HG02885 (cell line): Measurements from ENCODE around the gene AFAP1.
"Not testable (repeated sequence)": the region's sequence is repeated elsewhere in the genome, so short reads cannot be mapped to it uniquely, and the experiment has no call there.

Experiments used
- ATAC-seq: cut with Tn5 transposase; IDR thresholded peaks from one replicate; pipeline ENCODE4 v1.9.1; 2021; ENCODE audit warnings: mild to moderate bottlenecking; ENCODE audit not compliant: unreplicated experiment, poor library complexity

AFAP1 gene

DNA sequence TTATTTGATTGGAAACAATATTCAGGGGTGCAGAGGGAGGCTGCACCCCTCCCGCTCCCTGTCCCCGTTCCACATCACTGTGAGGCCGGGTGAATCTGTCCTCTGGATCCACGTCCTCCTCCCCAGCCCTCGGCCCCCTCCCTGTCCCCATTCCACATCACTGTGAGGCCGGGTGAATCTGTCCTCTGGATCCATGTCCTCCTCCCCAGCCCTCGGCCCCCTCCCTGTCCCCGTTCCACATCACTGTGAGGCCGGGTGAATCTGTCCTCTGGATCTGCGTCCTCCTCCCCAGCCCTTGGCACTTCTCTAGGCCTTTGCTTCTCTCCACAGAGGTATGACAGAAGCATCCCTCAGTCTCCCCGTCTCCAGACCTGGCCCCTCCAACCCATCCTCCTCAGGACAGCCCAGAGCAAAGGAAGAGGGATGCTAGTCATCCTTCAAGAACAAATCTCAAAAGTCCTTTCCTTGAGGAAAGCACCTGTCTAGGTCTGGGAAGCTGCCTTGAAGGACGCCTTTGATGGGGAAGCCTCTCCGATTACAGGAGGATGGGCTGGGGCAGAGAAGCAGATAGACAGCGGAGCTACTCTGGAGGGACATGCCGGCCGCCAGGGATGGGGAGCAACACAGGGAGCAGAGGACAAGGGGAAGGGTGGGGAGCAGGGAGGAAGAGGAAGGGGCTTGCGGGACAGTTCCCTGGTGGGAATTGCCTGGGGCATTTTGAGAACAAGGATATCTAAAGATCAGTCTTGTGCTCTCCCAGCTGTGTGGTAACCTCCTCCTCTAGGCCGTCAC, 10.8 kb upstream of the AFAP1 start:
- no peak for ATAC-seq

DNA sequence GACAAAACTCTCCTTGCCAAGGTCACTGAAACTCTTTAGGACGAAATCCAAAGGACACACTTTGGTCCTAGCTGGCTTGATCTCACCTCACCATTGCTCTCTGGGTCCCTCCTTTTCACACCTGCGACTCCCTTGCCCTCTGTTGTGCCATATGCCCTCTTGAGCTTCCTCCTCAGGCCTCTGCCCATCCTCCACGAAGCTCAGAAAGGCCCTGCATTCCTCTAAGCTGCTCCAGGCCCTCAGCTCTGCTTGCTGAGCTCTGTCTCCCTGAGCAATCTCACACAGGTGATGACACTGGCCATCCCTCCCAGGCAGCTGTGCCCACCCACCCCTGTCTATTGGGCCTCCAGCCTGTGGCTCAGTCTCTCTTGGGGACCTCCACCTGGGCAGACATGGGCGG, 10.1 kb upstream of the AFAP1 start:
- no peak for ATAC-seq

DNA sequence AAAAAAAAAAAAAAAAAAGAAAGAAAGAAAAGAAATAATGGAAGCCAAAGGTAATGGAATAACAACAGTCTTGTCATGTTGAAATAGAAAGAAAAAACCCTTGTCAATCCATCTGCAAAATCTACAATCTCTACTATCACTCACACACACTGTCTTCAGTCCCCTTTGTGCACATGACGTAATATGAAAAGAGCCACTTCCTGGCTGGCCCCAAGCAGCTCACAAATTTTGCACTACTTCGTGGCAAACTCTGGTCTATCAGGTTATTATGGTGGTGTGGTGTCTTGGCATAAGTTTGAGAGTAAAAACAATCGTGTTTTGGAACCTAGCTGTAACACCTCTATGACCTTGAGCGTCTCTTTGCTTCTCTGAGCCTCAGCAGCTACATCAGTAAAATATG, 8.3 kb upstream of the AFAP1 start:
- ATAC-seq: no peak

DNA sequence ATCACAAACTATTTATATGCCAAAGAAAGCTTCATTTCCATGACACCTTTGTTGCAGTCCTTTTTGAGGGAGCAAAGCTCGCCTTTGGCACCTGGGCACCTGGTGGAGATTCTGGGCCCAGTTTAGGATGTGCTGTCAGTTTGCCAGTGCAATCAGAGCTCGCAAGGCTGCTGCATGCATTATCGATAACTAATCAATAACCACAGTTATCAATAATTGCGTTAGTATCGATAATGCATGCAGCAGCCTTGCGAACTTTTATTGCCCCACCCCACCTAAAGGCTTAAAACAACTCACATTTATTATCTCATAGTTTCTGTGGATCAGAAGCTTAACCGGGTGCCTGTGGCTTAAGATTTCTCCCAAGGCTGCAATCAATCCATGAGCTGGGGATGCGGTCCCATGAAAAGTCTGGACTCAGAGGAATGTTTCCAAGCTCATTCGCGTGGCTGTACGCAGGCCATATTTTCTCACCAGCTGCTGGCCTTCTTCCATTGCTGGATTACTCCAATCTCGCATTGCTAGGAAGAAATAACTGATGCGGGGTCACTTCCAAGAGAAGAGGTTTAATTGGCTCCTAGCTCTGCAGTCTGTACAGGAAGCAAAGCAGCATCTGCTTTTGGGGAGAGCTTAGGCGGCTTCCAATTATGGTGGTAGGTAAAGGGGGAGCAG, 6.2 kb upstream of the AFAP1 start:
- ATAC-seq: no peak

DNA sequence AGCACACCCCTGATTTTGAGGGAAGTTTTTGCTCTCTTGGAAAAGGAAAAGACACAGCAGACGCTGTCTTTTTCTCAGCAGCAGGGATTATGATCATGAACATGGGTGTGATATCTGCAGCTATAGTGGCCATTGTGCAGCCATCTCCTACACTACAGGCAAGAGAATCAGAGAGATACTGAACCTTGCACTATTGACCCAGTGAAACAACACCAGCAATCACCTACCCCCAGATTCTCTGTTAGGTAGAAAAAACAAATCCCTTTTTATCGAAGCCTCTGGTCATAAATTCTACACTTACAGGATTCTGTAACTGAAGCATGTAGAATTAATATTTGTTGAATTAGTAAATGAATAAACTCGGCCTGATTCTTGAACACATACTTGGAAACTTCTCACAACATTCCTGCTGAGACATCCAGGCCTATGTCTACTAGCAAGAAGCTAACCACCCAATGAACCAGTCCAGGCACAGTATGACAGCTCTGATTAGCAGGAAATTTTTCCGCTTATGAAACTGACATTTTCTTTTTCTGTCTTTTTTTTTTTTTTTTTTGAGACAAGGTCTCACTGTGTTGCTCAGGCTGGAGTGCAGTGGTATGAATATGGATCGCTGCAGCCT, 5.0 kb upstream of the AFAP1 start:
- ATAC-seq: no peak

DNA sequence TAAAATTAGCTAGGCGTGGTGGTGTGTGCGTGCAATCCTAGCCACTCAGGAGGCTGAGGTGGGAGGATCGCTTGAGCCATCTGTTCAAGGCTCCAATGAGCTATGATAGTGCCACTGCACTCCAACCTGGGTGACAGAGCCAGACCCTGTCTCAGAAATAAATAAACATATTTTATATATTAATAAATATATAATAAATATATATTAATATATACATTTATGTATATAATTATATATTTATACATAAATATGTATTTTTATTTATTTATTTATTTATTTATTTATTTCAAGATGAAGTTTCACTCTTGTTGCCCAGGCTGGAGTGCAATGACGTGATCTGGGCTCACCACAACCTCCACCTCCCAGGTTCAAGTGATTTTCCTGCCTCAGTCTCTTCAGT, 4.0 kb upstream of the AFAP1 start:
- ATAC-seq: not testable (repeated sequence)

DNA sequence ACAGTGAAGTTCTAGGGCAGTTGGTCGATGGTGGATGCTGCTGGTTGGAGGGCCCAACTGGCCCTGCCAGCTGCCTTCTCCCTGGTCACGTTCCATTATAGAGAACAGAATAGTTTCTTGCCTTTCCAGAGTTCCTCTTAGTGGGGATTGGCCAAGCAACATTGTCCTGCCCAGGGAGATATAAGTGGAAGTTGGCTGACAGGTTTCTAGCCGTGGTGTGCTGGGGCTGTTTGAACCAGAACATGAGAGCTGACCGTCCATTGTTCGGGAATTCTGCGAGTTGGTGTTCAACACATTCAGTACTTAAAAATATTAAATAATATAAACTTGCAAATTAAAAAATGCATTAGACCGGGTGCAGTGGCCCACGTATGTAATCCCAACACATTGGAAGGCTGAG, 3.5 kb upstream of the AFAP1 start:
- ATAC-seq: no peak

DNA sequence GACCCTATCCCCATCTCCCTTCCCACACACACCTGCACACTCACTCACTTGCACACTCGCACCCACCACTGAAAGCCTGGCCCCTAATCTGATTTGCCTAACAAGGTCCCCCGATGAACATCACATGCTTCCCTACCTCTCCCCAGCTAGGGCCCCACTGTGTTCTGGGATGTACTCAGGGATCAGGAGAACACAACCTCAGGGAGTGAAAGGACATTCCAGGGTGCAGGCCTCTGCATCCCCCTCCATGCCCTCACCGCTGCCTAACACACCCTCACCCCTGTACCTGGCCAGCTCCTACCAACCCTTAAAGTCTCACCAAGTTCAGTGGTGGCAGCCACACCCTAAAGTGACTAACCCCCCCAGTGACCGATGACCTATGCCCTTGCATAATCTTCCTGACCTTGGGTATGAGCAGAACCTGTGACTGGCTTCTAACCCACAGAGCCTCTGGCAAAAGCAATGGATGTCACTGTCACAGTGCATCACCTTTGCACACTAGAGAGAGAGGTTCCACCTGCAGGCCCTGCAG, 2.4 kb upstream of the AFAP1 start:
- no peak for ATAC-seq

DNA sequence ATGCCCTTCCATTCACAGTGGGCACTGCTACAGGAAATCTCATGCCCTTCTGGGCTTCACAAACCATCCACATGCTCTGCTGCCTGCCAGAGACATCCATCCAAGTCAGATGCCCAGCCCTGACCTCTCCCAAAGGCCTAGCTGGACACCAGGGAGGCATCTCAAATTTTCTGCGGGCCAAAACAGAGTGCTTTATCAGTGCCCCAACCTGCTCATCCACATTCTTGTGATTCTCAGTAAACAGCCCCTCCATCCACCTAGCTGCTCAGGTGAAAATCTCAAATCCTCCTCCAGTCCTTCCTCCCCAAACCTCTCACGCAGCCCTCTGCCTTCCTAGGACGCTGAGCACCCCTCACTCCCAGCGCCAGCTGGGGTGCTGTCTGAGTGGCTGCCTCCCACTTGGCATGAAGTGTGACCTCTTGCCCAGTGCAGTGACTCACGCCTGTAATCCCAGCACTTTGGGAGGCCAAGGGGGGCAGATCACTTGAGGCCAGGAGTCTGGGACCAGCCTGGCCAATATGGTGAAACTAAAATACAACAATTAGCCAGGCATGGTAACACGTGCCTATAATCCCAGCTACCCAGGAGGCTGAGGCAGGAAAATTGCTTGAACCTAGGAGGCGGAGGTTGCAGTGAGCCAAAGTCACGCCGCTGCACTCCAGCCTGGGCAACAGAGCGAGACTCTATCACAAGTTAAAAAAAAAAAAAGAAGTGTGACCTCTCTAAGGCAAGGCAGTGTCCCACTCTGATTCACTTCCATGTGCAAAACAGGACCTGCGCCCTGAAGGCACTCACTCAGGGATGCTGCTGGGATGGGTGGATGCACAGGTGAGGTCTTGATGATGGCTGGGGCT, 1.7 kb upstream of the AFAP1 start:
- ATAC-seq: no peak

DNA sequence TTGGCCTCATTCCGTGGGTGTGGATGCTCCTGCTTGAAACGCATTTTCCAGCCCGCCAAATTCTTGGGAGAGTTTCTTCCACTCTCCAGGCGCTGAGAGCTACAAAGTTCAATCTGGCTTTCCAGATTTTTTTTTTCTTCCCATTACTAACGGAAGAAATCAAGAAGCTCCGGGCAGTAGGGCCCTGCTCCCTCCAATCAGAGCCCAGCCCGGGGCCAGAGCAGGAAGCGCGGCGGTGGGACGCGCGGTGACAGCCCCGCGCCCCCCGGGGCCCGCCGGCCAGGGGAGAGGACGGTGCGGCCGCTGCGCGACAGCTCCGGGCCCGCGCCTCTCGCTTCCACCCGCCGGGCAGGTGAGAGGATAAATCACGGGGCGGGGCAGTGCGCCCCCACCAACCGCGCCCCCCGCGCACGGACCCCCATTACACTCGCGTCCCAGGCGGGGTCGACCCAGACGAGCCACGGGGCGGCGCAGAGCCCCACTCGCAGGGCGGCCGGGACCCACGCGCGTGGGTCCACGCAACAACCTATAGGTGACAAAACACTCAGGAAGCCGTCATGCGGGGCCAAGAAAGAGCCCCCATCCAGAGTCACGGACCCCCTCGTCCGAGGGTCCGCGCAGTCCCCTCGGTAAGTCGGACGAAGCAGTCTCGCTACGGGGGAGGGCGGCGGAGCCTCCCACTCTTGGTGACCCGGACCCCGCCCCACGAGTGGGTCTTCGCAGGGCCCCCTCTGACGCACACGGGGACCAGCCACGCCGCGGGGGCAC, 868 bp downstream of the AFAP1 start:
- peak; percentile 8 for ATAC-seq

DNA sequence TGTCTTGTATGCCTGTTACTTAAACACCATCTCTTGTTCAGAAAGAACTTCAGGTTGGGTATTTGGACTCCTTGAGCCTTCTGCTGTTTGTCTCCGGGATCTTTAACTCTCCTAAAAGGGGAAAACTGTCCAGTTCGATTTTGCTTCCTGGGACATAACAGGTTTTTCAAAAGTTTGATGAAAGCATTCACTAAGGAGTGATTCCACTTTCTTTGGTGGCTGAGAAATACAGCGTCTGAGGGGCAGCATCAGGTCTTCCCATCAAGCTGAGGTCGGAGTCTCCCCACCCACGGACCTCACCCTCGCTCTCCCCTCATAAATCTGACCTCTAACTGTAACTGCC, 1.4 kb downstream of the AFAP1 start:
- ATAC-seq: no peak

DNA sequence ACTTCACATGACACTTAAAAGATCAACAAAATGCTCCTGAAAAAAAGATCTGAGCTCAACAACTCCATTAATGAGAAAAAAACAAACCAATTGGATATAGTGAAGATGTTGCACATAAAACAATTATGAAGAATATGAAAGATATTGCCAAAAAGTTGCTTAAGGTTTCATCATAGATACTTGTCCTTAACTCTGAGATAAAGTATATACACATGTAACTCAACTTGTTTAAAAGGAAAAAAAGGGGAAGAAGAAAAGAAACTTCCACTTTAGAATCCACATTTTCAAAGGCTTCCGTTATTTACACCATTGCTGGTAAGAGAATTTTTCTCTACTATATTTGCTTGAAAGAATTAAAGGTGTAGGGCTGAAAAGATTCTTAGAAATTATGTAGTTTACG, 2.7 kb downstream of the AFAP1 start:
- no peak for ATAC-seq

DNA sequence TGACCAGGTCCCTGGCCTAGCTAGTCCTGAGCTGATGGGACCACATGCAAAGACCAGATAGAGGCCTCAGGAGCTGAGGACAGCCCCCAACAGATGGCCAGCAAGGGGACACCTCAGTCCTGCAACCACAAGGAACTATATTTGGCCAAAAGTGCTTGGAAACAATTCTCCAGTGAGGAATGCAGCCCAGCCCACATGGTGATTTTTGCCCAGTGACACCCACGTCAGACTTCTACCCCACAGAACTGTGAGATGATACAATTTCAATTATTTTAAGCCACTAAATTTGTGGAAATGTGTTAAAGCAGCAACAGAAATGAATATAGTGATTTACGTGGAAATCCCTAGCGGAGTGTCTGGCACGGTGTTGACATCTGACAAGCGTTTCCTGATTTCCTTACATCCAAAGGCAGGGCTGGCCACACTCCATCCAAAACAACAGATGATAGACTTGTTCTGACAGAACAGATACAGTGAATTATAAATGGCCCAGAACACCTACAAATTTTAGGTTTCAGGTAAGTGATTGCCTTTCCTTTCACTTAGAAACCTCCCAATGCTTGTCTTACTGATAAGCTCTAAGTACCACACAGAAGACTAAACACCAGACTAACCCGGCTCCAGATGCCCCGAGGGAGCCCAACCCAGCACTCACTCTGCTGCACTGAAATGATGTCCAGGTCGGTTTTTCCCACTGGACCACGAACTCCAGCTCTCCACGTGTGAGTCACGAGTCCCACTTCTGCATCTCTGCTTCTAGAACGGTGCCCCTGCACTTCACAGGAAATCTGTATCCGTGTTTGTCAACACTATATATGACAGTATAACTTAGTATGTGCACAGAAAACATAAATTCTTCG, 5.8 kb downstream of the AFAP1 start:
- ATAC-seq: no peak

DNA sequence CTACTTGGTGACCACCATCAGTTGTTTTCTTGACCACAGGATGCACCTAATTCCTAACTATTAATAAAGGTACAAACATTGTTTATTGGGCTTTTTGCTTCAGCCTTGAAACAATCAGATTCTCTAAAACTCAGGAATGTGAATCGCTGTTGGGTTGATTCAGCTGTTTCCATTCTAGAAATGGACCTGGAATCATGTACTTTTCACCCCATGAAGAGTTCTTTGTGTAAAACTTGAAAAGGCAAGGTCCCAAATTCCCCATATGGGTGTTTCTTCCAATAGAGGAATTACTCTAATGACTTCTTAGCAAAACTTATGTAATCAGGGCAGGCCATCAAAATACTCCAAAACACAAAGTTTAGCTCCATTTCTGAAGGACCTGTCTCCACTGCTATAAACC, 7.4 kb downstream of the AFAP1 start:
- ATAC-seq: no peak

DNA sequence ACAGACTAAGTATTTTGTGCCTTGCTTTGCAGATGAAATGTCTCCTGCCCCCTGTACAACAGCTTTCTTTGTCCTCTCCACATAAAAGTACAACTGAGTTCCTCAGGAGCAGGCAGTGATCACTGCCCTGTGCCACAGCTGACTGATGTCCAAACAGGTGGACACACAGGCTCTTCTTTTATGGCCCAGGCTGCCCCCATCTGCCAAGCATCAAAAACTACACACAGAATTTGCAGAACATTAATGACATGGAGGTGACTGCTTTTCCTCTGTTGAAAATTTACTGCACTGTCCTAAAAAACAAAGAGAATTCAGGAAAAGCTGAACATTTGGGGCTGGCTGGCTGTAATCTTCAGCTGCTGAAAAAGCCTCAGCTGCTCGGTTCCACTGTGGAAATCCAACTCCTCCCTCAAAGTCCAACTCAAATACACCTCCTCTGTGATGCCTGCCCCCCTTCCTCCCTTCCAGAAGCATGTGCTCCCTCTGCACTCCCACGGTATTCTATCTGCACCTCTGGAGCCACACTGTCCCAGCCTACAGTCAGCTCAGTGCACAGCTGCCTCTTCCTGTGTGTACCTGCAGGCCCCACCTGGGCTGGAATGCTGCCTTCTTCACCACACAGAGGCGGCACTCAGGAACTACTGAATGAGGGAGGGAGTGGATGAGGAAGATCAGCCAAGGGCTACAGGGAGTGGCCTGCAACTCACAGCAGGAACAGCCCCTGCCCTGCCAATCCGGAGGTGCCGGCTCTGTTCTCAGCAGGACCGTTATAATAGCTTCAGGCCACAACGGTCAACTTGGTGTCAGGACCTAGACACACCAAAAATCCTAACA, 10.3 kb downstream of the AFAP1 start:
- ATAC-seq: no peak

DNA sequence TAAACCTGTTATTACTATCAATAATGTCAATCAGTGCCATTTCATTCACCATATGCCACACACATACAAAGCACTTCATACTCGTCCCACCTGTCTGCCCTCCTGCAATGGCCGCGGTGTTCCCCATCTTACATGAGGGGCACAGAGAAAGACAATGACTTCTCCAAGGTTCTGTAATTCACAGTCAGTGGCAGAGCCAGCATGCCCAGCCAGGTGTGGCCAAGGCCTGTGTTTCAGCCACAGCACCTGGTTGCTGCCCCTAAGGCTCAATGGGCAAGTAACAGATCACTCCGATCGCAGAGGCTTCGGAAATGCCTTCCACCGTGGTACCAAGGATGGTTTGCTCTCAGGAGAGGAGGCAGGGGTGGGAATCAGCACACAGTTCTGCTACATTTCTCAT, 10.9 kb downstream of the AFAP1 start:
- no peak for ATAC-seq

DNA sequence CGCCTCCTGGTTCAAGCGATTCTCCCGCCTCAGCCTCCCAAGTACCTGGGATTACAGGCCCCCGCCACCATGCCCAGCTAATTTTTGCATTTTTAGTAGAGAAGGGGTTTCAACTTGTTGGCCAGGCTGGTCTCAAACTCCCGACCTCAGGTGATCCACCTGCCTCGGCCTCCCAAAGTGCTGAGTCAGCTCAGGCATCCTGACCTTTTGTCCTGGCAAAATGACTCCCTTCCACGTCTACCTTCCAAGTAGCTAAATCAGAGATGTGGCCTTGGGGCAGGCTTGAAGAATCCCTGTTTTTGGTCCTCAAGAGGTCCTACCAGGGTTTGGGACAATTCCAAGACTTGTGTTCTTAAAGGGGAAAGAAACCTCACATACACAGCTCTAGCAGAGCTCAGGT, 12.8 kb downstream of the AFAP1 start:
- no peak for ATAC-seq

DNA sequence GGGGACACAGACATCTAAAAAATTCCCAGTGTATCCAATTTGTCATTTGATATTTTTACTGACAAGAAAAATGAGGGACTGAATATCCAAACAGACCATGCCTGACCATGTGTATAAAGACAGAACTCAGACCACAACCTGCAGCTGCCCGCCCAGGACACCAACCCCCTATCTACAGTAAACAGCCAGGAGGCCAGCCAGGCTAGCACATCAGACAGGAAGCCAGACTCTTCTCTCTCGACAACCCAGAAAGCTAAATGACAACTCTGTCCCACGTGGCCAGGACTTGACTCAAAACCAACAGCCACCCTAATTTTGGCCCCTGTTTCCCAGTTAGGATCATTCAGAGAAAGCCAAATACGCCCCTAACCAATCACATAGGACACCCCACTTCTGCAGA, 15.1 kb downstream of the AFAP1 start:
- no peak for ATAC-seq
